ENCODE data around the gene STAB2.
"Not testable (repeated sequence)": the region's sequence is repeated elsewhere in the genome, so short reads cannot be mapped to it uniquely, and the experiment has no call there.

STAB2 gene

DNA sequence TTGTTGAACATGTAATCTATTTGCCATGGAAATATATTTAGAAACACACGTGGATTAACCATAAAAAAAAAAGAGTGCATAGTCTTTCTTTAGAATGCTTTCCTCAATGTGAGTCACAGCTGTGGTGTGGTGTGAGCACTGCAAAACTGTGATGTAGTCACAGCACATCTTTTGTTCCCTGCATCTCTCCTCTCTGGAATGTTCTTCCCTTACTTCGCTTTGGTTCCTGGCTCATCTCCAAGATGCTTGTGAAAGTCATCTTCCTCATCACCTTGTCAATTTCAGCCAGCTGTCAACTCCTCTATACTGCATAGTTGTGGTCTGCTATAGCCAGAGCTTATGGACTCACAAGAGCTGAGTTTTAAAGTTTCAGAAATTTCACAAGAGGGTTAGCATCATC, 60.2 kb downstream of the STAB2 start:
- no peak for DNase-seq
- no peak overlapping the region for H3K4me2 ChIP-seq (ENCODE audit: low read depth, low read length)
- H3F3A ChIP-seq (ENCODE audit: insufficient read depth, low read length): no peaks in the 10 kb centered on the region

DNA sequence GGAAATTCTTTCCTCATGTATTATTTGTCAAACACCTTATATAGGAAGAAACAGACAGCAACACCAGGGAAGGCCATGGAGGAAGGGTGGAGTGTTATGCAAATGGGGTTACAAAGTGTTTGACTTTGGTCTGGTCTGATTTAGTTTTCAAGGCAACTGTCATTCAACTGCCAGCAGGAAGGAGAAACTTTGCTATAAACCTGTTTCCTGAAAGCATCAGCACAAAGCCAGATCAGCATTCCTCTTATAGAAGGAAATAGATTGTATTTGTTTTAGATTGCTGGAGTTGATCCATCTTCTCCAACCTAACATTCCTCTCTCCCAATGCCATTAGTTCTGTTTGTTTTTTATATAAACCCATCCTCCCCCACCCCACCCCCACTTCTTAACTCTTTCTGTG, 65.7 kb downstream of the STAB2 start:
- DNase-seq: no peak
- no peaks in the 10 kb centered on the region for H3K79me2 ChIP-seq (ENCODE audit: low read length)
- no peak for TF ChIP-seq EZH2phosphoT487 (IDR thresholded peaks at IDR 0.05; ENCODE audit: low read length)
- no peak for TF ChIP-seq EZH2 (optimal IDR thresholded peaks at IDR 0.05; ENCODE audit: low read depth, low read length)
- TF ChIP-seq, protein P1, sequence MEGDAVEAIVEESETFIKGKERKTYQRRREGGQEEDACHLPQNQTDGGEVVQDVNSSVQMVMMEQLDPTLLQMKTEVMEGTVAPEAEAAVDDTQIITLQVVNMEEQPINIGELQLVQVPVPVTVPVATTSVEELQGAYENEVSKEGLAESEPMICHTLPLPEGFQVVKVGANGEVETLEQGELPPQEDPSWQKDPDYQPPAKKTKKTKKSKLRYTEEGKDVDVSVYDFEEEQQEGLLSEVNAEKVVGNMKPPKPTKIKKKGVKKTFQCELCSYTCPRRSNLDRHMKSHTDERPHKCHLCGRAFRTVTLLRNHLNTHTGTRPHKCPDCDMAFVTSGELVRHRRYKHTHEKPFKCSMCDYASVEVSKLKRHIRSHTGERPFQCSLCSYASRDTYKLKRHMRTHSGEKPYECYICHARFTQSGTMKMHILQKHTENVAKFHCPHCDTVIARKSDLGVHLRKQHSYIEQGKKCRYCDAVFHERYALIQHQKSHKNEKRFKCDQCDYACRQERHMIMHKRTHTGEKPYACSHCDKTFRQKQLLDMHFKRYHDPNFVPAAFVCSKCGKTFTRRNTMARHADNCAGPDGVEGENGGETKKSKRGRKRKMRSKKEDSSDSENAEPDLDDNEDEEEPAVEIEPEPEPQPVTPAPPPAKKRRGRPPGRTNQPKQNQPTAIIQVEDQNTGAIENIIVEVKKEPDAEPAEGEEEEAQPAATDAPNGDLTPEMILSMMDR (IDR thresholded peaks at IDR 0.05; ENCODE audit: low read length): no peak
- H3K27me3 ChIP-seq (replicated peaks; ENCODE audit: insufficient read depth, low read length): no peaks in the 10 kb centered on the region
- no peaks in the 10 kb centered on the region for H3K36me3 ChIP-seq (replicated peaks; ENCODE audit: insufficient read depth, low read length)
- H3F3A ChIP-seq (ENCODE audit: insufficient read depth, low read length): no peaks in the 10 kb centered on the region
- no peaks in the 10 kb centered on the region for H4K20me1 ChIP-seq (ENCODE audit: insufficient read depth, low read length)
- no peak overlapping the region for H3K4me2 ChIP-seq (ENCODE audit: low read depth, low read length)
- no peaks in the 10 kb centered on the region for H3K9me3 ChIP-seq (replicated peaks; ENCODE audit: insufficient read depth, low read length)
- H3K9me2 ChIP-seq (replicated peaks; ENCODE audit: insufficient read depth, low read length): no peaks in the 10 kb centered on the region
- H3K4me1 ChIP-seq (ENCODE audit: low read length): no peaks in the 10 kb centered on the region
- no peak overlapping the region for H3K27ac ChIP-seq (ENCODE audit: low read length)
- H3K9ac ChIP-seq (ENCODE audit: low read length): no peak overlapping the region
- H2AFZ ChIP-seq (ENCODE audit: low read length): no peak overlapping the region
- no peak overlapping the region for H3K4me3 ChIP-seq (ENCODE audit: low read length)

More for the DNA sequence above, 60.2 kb downstream of the STAB2 start:
- Histone ChIP-seq H3K79me2 (ENCODE audit: low read length) (no peaks in the 10 kb centered on the region), H4K20me1 (ENCODE audit: insufficient read depth, low read length) (no peaks in the 10 kb centered on the region), H3K27ac (ENCODE audit: low read length) (no peak overlapping the region), H3K9me2 (replicated peaks; ENCODE audit: insufficient read depth, low read length) (no peaks in the 10 kb centered on the region), H3K9me3 (replicated peaks; ENCODE audit: insufficient read depth, low read length) (no peaks in the 10 kb centered on the region), H3K36me3 (replicated peaks; ENCODE audit: insufficient read depth, low read length) (no peaks in the 10 kb centered on the region), H3K27me3 (replicated peaks; ENCODE audit: insufficient read depth, low read length) (no peaks in the 10 kb centered on the region), H2AFZ (ENCODE audit: low read length) (no peak overlapping the region), H3K4me3 (ENCODE audit: low read length) (no peak overlapping the region), H3K9ac (ENCODE audit: low read length) (no peak overlapping the region), H3K4me1 (ENCODE audit: low read length) (no peaks in the 10 kb centered on the region)
- TF ChIP-seq EZH2phosphoT487 (IDR thresholded peaks at IDR 0.05; ENCODE audit: low read length) (no peak), EZH2 (optimal IDR thresholded peaks at IDR 0.05; ENCODE audit: low read depth, low read length) (no peak)
- TF ChIP-seq, protein P1 (IDR thresholded peaks at IDR 0.05; ENCODE audit: low read length): no peak

DNA sequence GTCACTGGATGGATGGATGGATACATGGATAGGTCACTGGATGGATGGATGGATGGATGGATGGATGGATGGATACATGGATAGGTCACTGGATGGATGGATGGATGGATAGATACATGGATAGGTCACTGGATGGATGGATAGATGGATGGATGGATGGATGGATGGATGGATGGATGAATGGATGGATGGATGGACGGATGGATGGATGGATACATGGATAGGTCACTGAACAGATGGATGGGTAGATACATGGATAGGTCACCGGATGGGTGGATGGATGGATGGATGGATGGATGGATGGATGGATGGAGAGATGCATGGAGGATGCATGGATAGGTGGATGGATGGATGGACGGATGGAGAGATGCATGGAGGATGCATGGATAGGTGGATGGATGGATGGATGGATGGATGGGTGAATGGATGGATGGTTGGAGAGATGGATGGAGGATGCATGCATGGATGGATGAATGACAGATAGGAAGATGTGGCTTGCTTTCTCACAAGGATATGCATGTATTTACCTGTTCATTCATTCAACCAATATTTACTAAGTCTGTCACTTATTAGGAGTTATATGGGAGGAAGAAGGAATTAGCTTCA, 66.6 kb downstream of the STAB2 start:
- H3K36me3 ChIP-seq (replicated peaks; ENCODE audit: insufficient read depth, low read length); DNase-seq; H3K4me3 ChIP-seq (ENCODE audit: low read length); H3K9me2 ChIP-seq (replicated peaks; ENCODE audit: insufficient read depth, low read length); H3F3A ChIP-seq (ENCODE audit: insufficient read depth, low read length); H3K79me2 ChIP-seq (ENCODE audit: low read length); H2AFZ ChIP-seq (ENCODE audit: low read length); H4K20me1 ChIP-seq (ENCODE audit: insufficient read depth, low read length); H3K4me2 ChIP-seq (ENCODE audit: low read depth, low read length); H3K9ac ChIP-seq (ENCODE audit: low read length); H3K4me1 ChIP-seq (ENCODE audit: low read length); H3K27ac ChIP-seq (ENCODE audit: low read length); H3K9me3 ChIP-seq (replicated peaks; ENCODE audit: insufficient read depth, low read length); H3K27me3 ChIP-seq (replicated peaks; ENCODE audit: insufficient read depth, low read length): not testable (repeated sequence)

DNA sequence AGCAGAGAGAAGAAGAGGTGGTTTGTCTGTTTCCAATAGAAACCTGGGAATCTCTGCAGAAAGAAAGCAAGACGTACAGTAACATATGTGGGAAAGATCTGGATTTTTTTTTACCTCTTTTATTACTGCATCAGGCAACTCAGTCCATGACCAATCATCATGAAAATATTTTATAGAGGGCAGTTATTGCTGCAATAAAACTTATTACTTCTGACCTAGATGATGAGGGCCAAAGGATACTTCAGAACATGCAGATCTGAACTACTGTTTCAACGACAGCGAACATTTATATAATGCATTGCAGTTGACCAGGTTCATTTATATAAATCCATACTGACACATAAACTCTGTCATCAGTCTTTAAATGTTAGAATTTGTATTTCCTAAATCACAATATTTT, 67.7 kb downstream of the STAB2 start:
- Histone ChIP-seq H3K79me2 (ENCODE audit: low read length) (no peaks in the 10 kb centered on the region), H2AFZ (ENCODE audit: low read length) (no peak overlapping the region), H3K27me3 (replicated peaks; ENCODE audit: insufficient read depth, low read length) (no peaks in the 10 kb centered on the region), H3K27ac (ENCODE audit: low read length) (no peak overlapping the region), H3K4me2 (ENCODE audit: low read depth, low read length) (no peak overlapping the region), H3K9ac (ENCODE audit: low read length) (no peak overlapping the region), H3K9me2 (replicated peaks; ENCODE audit: insufficient read depth, low read length) (no peaks in the 10 kb centered on the region), H3K4me1 (ENCODE audit: low read length) (no peaks in the 10 kb centered on the region), H3K36me3 (replicated peaks; ENCODE audit: insufficient read depth, low read length) (no peaks in the 10 kb centered on the region), H3F3A (ENCODE audit: insufficient read depth, low read length) (no peaks in the 10 kb centered on the region), H4K20me1 (ENCODE audit: insufficient read depth, low read length) (no peaks in the 10 kb centered on the region), H3K4me3 (ENCODE audit: low read length) (no peak overlapping the region), H3K9me3 (replicated peaks; ENCODE audit: insufficient read depth, low read length) (no peaks in the 10 kb centered on the region)
- no peak for TF ChIP-seq EZH2phosphoT487 (IDR thresholded peaks at IDR 0.05; ENCODE audit: low read length)
- TF ChIP-seq EZH2 (optimal IDR thresholded peaks at IDR 0.05; ENCODE audit: low read depth, low read length): no peak
- TF ChIP-seq, protein P1 (IDR thresholded peaks at IDR 0.05; ENCODE audit: low read length): no peak
- no peak for DNase-seq
